H9 (cell line): ENCODE measurements around the gene ASF1B. TPM values are rescaled to one million over a fixed set of nuclear protein-coding genes. Genes with fewer than 3 reads are reported as not detected.

Experiments
- DNase-seq: peaks from one replicate; pipeline ENCODE4 v3.0.0-alpha.2; 2017
- H2AFZ ChIP-seq: one replicate; pipeline ENCODE4 v1.6.1; 2013; ENCODE audit warnings: mild to moderate bottlenecking, low read length, control low read depth, moderate library complexity
- H2AK5ac ChIP-seq: 2 replicates; pipeline ENCODE4 v1.6.1; 2013; ENCODE audit warnings: low read length, control low read depth, mixed read lengths; ENCODE audit not compliant: insufficient read length
- H2BK120ac ChIP-seq: one replicate; pipeline ENCODE4 v1.6.1; 2013; ENCODE audit warnings: low read depth, mild to moderate bottlenecking, low read length, control low read depth, inconsistent platforms; ENCODE audit not compliant: poor library complexity, severe bottlenecking
- H2BK12ac ChIP-seq: 2 replicates; pipeline ENCODE4 v1.6.1; 2013; ENCODE audit warnings: low read length, control low read depth, mixed read lengths, low read depth; ENCODE audit not compliant: insufficient read length
- H2BK15ac ChIP-seq: 2 replicates; pipeline ENCODE4 v1.6.1; 2013; ENCODE audit warnings: low read depth, low read length, control low read depth
- H2BK20ac ChIP-seq: one replicate; pipeline ENCODE4 v1.6.1; 2013; ENCODE audit warnings: low read depth, mild to moderate bottlenecking, low read length, control low read depth, inconsistent platforms; ENCODE audit not compliant: poor library complexity, severe bottlenecking
- H2BK5ac ChIP-seq: 2 replicates; pipeline ENCODE4 v1.6.1; 2013; ENCODE audit warnings: low read length, control low read depth, mixed read lengths; ENCODE audit not compliant: insufficient read length
- H3K14ac ChIP-seq: 2 replicates; pipeline ENCODE4 v1.6.1; 2013; ENCODE audit warnings: low read length, control low read depth; ENCODE audit not compliant: insufficient read depth
- H3K18ac ChIP-seq: 2 replicates; pipeline ENCODE4 v1.6.1; 2013; ENCODE audit warnings: low read depth, mild to moderate bottlenecking, mixed read lengths, low read length, control low read depth; ENCODE audit not compliant: insufficient read length
- H3K23ac ChIP-seq: 2 replicates; pipeline ENCODE4 v1.6.1; 2013; ENCODE audit warnings: low read length, control low read depth, mixed read lengths, low read depth; ENCODE audit not compliant: insufficient read length
- H3K23me2 ChIP-seq: 2 replicates; pipeline ENCODE4 v1.6.1; 2013; ENCODE audit warnings: low read depth, mild to moderate bottlenecking, mixed read lengths, low read length, control low read depth; ENCODE audit not compliant: insufficient read length, poor library complexity, severe bottlenecking
- H3K27ac ChIP-seq: 2 replicates; pipeline ENCODE4 v1.5.1; 2013; ENCODE audit warnings: low read length, control low read depth, mixed read lengths, low read depth; ENCODE audit not compliant: insufficient read length
- H3K27me3 ChIP-seq: 2 replicates; pipeline ENCODE4 v1.6.1; 2013; ENCODE audit warnings: low read length, control low read depth, inconsistent platforms; ENCODE audit not compliant: insufficient read depth
- H3K4ac ChIP-seq: 2 replicates; pipeline ENCODE4 v1.6.1; 2013; ENCODE audit warnings: low read depth, mild to moderate bottlenecking, control low read depth, inconsistent platforms, low read length, moderate library complexity
- H3K4me1 ChIP-seq: 2 replicates; pipeline ENCODE4 v1.6.1; 2013; ENCODE audit warnings: low read length, control low read depth, inconsistent platforms; ENCODE audit not compliant: insufficient read depth
- H3K4me2 ChIP-seq: 2 replicates; pipeline ENCODE4 v1.6.1; 2013; ENCODE audit warnings: low read length, control low read depth, mixed read lengths; ENCODE audit not compliant: insufficient read length, insufficient read depth
- H3K56ac ChIP-seq: 2 replicates; pipeline ENCODE4 v1.6.1; 2013; ENCODE audit warnings: low read depth, mild to moderate bottlenecking, mixed read lengths, low read length, control low read depth; ENCODE audit not compliant: insufficient read length
- H3K79me1 ChIP-seq: 2 replicates; pipeline ENCODE4 v1.6.1; 2013; ENCODE audit warnings: low read depth, mild to moderate bottlenecking, moderate library complexity, low read length, control low read depth, inconsistent platforms; ENCODE audit not compliant: insufficient read depth, poor library complexity, severe bottlenecking
- H3K79me2 ChIP-seq: 2 replicates; pipeline ENCODE4 v1.6.1; 2013; ENCODE audit warnings: low read length, control low read depth, inconsistent platforms; ENCODE audit not compliant: insufficient read depth
- H3K9ac ChIP-seq: 2 replicates; pipeline ENCODE4 v1.6.1; 2013; ENCODE audit warnings: low read length, control low read depth, mixed read lengths; ENCODE audit not compliant: insufficient read length; ENCODE audit errors: extremely low read depth
- H3K9me3 ChIP-seq: one replicate; pipeline ENCODE4 v1.6.1; 2013; ENCODE audit warnings: low read depth, low read length, inconsistent platforms; ENCODE audit not compliant: control insufficient read depth
- H3T11ph ChIP-seq: one replicate; pipeline ENCODE4 v1.6.1; 2013; ENCODE audit warnings: mild to moderate bottlenecking, low read length, control low read depth, inconsistent platforms
- H4K20me1 ChIP-seq: one replicate; pipeline ENCODE4 v1.6.1; 2013; ENCODE audit not compliant: control insufficient read depth, insufficient read length, insufficient read depth
- H4K5ac ChIP-seq: 2 replicates; pipeline ENCODE4 v1.6.1; 2013; ENCODE audit warnings: low read depth, mild to moderate bottlenecking, mixed read lengths, low read length, control low read depth; ENCODE audit not compliant: insufficient read length
- H4K8ac ChIP-seq: replicated peaks from 2 replicates; pipeline ENCODE4 v1.6.1; 2013; ENCODE audit warnings: low read length, control low read depth, mixed read lengths, low read depth; ENCODE audit not compliant: insufficient read length
- H4K91ac ChIP-seq: 2 replicates; pipeline ENCODE4 v1.6.1; 2013; ENCODE audit warnings: low read depth, mild to moderate bottlenecking, moderate library complexity, mixed read lengths, low read length, control low read depth; ENCODE audit not compliant: insufficient read length
- H3K27ac Mint-ChIP-seq, 3 experiments: 2 replicates in 2 of 3; 3 replicates in 1 of 3; pipeline ENCODE4 v1.8.0; 2020 to 2021; ENCODE audit warnings: mixed read lengths in 3 of 3, mild to moderate bottlenecking in 1 of 3, moderate library complexity in 1 of 3
- H3K27me3 Mint-ChIP-seq: 2 replicates; pipeline ENCODE4 v1.8.0; 2021; ENCODE audit warnings: low read depth, mild to moderate bottlenecking, moderate library complexity, mixed read lengths
- H3K36me3 Mint-ChIP-seq, 3 experiments: 2 replicates in 2 of 3; 3 replicates in 1 of 3; pipeline ENCODE4 v1.8.0; 2020 to 2021; ENCODE audit warnings: low read depth in 3 of 3, mixed read lengths in 3 of 3; ENCODE audit not compliant: insufficient read depth in 1 of 3
- H3K4me1 Mint-ChIP-seq, 2 experiments: 2 replicates each; pipeline ENCODE4 v1.8.0; 2020; ENCODE audit warnings: mixed read lengths in 2 of 2
- H3K4me3 Mint-ChIP-seq, 2 experiments: 2 replicates in 1 of 2; 3 replicates in 1 of 2; pipeline ENCODE4 v1.8.0; 2020 to 2021; ENCODE audit warnings: mild to moderate bottlenecking in 2 of 2, mixed read lengths in 2 of 2, moderate library complexity in 1 of 2
- H3K9me3 Mint-ChIP-seq, 2 experiments: 2 replicates in 1 of 2; 3 replicates in 1 of 2; pipeline ENCODE4 v1.8.0; 2020; ENCODE audit warnings: mild to moderate bottlenecking in 2 of 2, mixed read lengths in 2 of 2, moderate library complexity in 1 of 2
- WGBS: extraction: QIAGEN DNeasy Blood & Tissue Kit; methylation state at CpG from one replicate; pipeline ENCODE4 v1.1.7; 2013; ENCODE audit warnings: missing lambda C conversion rate, low lambda C conversion rate, mixed read lengths; ENCODE audit not compliant: insufficient read length; ENCODE audit errors: extremely low coverage; 5-methylcytosine and 5-hydroxymethylcytosine counted together
- total RNA-seq: library from RNA; stranded (reverse); gene quantifications from 2 replicates; pipeline ENCODE4 v1.2.1, GENCODE V29; 2021
- TF ChIP-seq, protein P1 (sequence below): fragments of 200-600 bp; sonication (generic); conservative IDR thresholded peaks from 3 replicates; pipeline ENCODE4 v1.8.0; 2021; ENCODE audit warnings: antibody characterized with exemption, mild to moderate bottlenecking

Gene ASF1B
- total RNA-seq, 1 experiment from 2014 or later: 46.6 TPM

DNA sequence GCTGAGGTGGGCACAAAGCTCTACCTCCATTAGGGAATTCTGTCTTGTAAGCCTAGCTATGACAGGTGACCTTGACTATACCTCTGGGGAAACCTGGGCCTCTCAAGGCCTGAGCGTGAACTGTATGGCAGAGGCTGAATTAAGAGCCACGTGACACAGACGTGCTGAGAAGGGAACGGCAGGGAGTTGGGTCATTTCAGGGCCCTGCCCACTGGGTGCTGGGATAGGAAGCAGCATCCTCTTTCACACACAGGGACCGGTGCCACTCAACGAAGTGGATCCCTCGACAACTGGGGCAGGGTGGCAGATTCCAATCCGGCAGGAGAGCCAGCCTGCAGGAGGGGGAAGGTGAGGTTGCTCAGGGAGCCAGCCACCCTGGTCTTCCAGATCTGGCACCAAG is 9.2 kb downstream of the ASF1B start:
- Histone ChIP-seq H3K9ac (no peak overlapping the region), H3K4me2 (no peak overlapping the region), H4K8ac (no peak overlapping the region), H2BK5ac (no peak overlapping the region), H2BK120ac (no peak overlapping the region), H4K91ac (no peak overlapping the region), H4K5ac (no peak overlapping the region), H3K56ac (no peak overlapping the region), H3K14ac (no peak overlapping the region), H3K79me2 (no peaks in the 10 kb centered on the region), H3K27ac (no peak overlapping the region), H2AFZ (no peak overlapping the region), H3K18ac (no peak overlapping the region), H3K4ac (no peak overlapping the region), H3T11ph (no peak overlapping the region), H4K20me1 (no peaks in the 10 kb centered on the region), H3K23ac (no peak overlapping the region), H3K27me3 (no peaks in the 10 kb centered on the region), H2BK15ac (no peak overlapping the region), H3K23me2 (no peaks in the 10 kb centered on the region), H3K79me1 (no peaks in the 10 kb centered on the region), H3K4me1 (no peaks in the 10 kb centered on the region), H2AK5ac (no peak overlapping the region), H2BK12ac (no peak overlapping the region), H2BK20ac (no peak overlapping the region), H3K9me3 (no peaks in the 10 kb centered on the region)
- Mint-ChIP-seq H3K27me3 (no peaks in the 10 kb centered on the region), H3K4me3 (no peak overlapping the region), H3K4me1 (no peaks in the 10 kb centered on the region), H3K9me3 (no peaks in the 10 kb centered on the region), H3K27ac (peak overlapping the region in 1 of 3 experiments; percentile 68; a peak in 1 of 7 replicates), H3K36me3 (peaks cover 32 to 56% (median 54%) of the 10 kb centered on the region in 3 experiments; a peak in 6 of 7 replicates)
- no peak for DNase-seq
- TF ChIP-seq, protein P1, sequence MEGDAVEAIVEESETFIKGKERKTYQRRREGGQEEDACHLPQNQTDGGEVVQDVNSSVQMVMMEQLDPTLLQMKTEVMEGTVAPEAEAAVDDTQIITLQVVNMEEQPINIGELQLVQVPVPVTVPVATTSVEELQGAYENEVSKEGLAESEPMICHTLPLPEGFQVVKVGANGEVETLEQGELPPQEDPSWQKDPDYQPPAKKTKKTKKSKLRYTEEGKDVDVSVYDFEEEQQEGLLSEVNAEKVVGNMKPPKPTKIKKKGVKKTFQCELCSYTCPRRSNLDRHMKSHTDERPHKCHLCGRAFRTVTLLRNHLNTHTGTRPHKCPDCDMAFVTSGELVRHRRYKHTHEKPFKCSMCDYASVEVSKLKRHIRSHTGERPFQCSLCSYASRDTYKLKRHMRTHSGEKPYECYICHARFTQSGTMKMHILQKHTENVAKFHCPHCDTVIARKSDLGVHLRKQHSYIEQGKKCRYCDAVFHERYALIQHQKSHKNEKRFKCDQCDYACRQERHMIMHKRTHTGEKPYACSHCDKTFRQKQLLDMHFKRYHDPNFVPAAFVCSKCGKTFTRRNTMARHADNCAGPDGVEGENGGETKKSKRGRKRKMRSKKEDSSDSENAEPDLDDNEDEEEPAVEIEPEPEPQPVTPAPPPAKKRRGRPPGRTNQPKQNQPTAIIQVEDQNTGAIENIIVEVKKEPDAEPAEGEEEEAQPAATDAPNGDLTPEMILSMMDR: no peak
- no CpG with 5 or more reads among the region's 8 CpGs for whole genome bisulfite sequencing
